IMR-90 (cell line): ENCODE measurements around the gene CAMK4.

Source experiments
- CTCF ChIP-seq: conservative IDR thresholded peaks from 2 replicates; pipeline ENCODE4 v1.5.1; 2012; ENCODE audit warnings: mild to moderate bottlenecking, low read depth, low read length, improper control_type of control experiment
- MXI1 ChIP-seq: IDR thresholded peaks from 2 replicates; pipeline ENCODE4 v1.6.1; 2012; ENCODE audit warnings: low read depth, mild to moderate bottlenecking, low read length, moderate library complexity, borderline replicate concordance
- RAD21 ChIP-seq: IDR thresholded peaks from 2 replicates; pipeline ENCODE4 v1.6.1; 2012; ENCODE audit warnings: low read length, improper control_type of control experiment

GRCh38 chr5:111235635-111236034, 11.5 kb downstream of the CAMK4 start:
- TF ChIP-seq CTCF (no peak), RAD21 (no peak), MXI1 (no peak)
